Neuron (in vitro differentiated cells): ENCODE measurements around the gene SEMA6A.

ENCODE experiments used
- H2AFZ ChIP-seq: one replicate; pipeline ENCODE4 v1.6.1; 2013; ENCODE audit warnings: low read depth, mild to moderate bottlenecking, inconsistent platforms, low read length, moderate library complexity
- H3K27me3 ChIP-seq: one replicate; pipeline ENCODE4 v1.6.1; 2013; ENCODE audit warnings: low read length; ENCODE audit not compliant: insufficient read depth
- H3K36me3 ChIP-seq: one replicate; pipeline ENCODE4 v1.6.1; 2013; ENCODE audit warnings: low read length; ENCODE audit not compliant: insufficient read depth
- H3K4me1 ChIP-seq: one replicate; pipeline ENCODE4 v1.6.1; 2013; ENCODE audit warnings: low read length; ENCODE audit not compliant: insufficient read depth
- H3K4me3 ChIP-seq: 2 replicates; pipeline ENCODE4 v1.5.1; 2013; ENCODE audit warnings: mild to moderate bottlenecking, low read length, moderate library complexity
- H3K9me3 ChIP-seq: one replicate; pipeline ENCODE4 v1.6.1; 2013; ENCODE audit warnings: low read length

The SEMA6A gene

GRCh38 chr5:116466727-116467464 is 107.7 kb downstream of the SEMA6A start:
- Histone ChIP-seq H3K36me3 (peaks cover 47% of the 10 kb centered on the region), H3K4me1 (peaks cover 11% of the 10 kb centered on the region), H3K9me3 (peaks cover 6% of the 10 kb centered on the region), H3K4me3 (no peak overlapping the region), H3K27me3 (no peaks in the 10 kb centered on the region), H2AFZ (no peak overlapping the region)

- Histone ChIP-seq H3K9me3 (peaks cover 6% of the 10 kb centered on the region), H3K36me3 (peaks cover 40% of the 10 kb centered on the region), H3K4me1 (peaks cover 11% of the 10 kb centered on the region), H3K4me3 (no peak overlapping the region), H2AFZ (no peak overlapping the region), H3K27me3 (no peaks in the 10 kb centered on the region)
Measured at GRCh38 chr5:116465411-116465810, 109.2 kb downstream of the SEMA6A start.

GRCh38 chr5:116464144-116464708 is 110.4 kb downstream of the SEMA6A start:
- peaks cover 11% of the 10 kb centered on the region for H3K4me1 ChIP-seq
- no peaks in the 10 kb centered on the region for H3K27me3 ChIP-seq
- peaks cover 31% of the 10 kb centered on the region for H3K36me3 ChIP-seq
- H3K9me3 ChIP-seq = peaks cover 6% of the 10 kb centered on the region
- no peak overlapping the region for H2AFZ ChIP-seq
- H3K4me3 ChIP-seq = no peak overlapping the region

- Histone ChIP-seq H3K36me3 (peaks cover 19% of the 10 kb centered on the region), H3K4me1 (peaks cover 11% of the 10 kb centered on the region), H3K9me3 (no peaks in the 10 kb centered on the region), H2AFZ (no peak overlapping the region), H3K4me3 (no peak overlapping the region), H3K27me3 (no peaks in the 10 kb centered on the region)
Measured at GRCh38 chr5:116462500-116462899, 112.1 kb downstream of the SEMA6A start.

- H3K27me3 ChIP-seq = no peaks in the 10 kb centered on the region
- no peak overlapping the region for H3K4me3 ChIP-seq
- H2AFZ ChIP-seq = no peak overlapping the region
- peaks cover 7% of the 10 kb centered on the region for H3K36me3 ChIP-seq
- no peaks in the 10 kb centered on the region for H3K9me3 ChIP-seq
- H3K4me1 ChIP-seq = peaks cover 15% of the 10 kb centered on the region
Measured at GRCh38 chr5:116459301-116459700, 115.3 kb downstream of the SEMA6A start.

GRCh38 chr5:116457062-116457461 is 117.6 kb downstream of the SEMA6A start:
- peaks cover 17% of the 10 kb centered on the region for H3K4me1 ChIP-seq
- no peak overlapping the region for H2AFZ ChIP-seq
- no peak overlapping the region for H3K4me3 ChIP-seq
- no peaks in the 10 kb centered on the region for H3K9me3 ChIP-seq
- no peaks in the 10 kb centered on the region for H3K27me3 ChIP-seq
- H3K36me3 ChIP-seq = peaks cover 4% of the 10 kb centered on the region

GRCh38 chr5:116456036-116456435 is 118.6 kb downstream of the SEMA6A start:
- H3K27me3 ChIP-seq = no peaks in the 10 kb centered on the region
- no peak overlapping the region for H2AFZ ChIP-seq
- H3K4me1 ChIP-seq = peaks cover 17% of the 10 kb centered on the region
- peaks cover 4% of the 10 kb centered on the region for H3K36me3 ChIP-seq
- no peak overlapping the region for H3K4me3 ChIP-seq
- H3K9me3 ChIP-seq = no peaks in the 10 kb centered on the region

GRCh38 chr5:116455061-116455460 is 119.6 kb downstream of the SEMA6A start:
- Histone ChIP-seq H3K9me3 (no peaks in the 10 kb centered on the region), H3K4me1 (peaks cover 17% of the 10 kb centered on the region), H3K4me3 (no peak overlapping the region), H2AFZ (no peak overlapping the region), H3K36me3 (peaks cover 4% of the 10 kb centered on the region), H3K27me3 (no peaks in the 10 kb centered on the region)

GRCh38 chr5:116454417-116454927 is 120.2 kb downstream of the SEMA6A start:
- Histone ChIP-seq H2AFZ (no peak overlapping the region), H3K27me3 (no peaks in the 10 kb centered on the region), H3K9me3 (no peaks in the 10 kb centered on the region), H3K36me3 (peaks cover 4% of the 10 kb centered on the region), H3K4me1 (peaks cover 23% of the 10 kb centered on the region), H3K4me3 (no peak overlapping the region)

- H3K9me3 ChIP-seq = no peaks in the 10 kb centered on the region
- H3K4me3 ChIP-seq = no peak overlapping the region
- H3K4me1 ChIP-seq = peaks cover 28% of the 10 kb centered on the region
- no peaks in the 10 kb centered on the region for H3K27me3 ChIP-seq
- H3K36me3 ChIP-seq = peaks cover 4% of the 10 kb centered on the region
- no peak overlapping the region for H2AFZ ChIP-seq
Measured at GRCh38 chr5:116453988-116454411, 120.6 kb downstream of the SEMA6A start.

GRCh38 chr5:116452774-116453368 is 121.8 kb downstream of the SEMA6A start:
- H3K36me3 ChIP-seq = peaks cover 4% of the 10 kb centered on the region
- no peaks in the 10 kb centered on the region for H3K27me3 ChIP-seq
- H3K4me1 ChIP-seq = peaks cover 36% of the 10 kb centered on the region
- H3K9me3 ChIP-seq = no peaks in the 10 kb centered on the region
- H2AFZ ChIP-seq = no peak overlapping the region
- no peak overlapping the region for H3K4me3 ChIP-seq

GRCh38 chr5:116451905-116452450 is 122.6 kb downstream of the SEMA6A start:
- no peak overlapping the region for H2AFZ ChIP-seq
- peaks cover 36% of the 10 kb centered on the region for H3K4me1 ChIP-seq
- H3K9me3 ChIP-seq = peaks cover 5% of the 10 kb centered on the region
- H3K27me3 ChIP-seq = no peaks in the 10 kb centered on the region
- H3K36me3 ChIP-seq = peaks cover 11% of the 10 kb centered on the region
- H3K4me3 ChIP-seq = no peak overlapping the region

GRCh38 chr5:116451066-116451465 is 123.6 kb downstream of the SEMA6A start:
- Histone ChIP-seq H2AFZ (no peak overlapping the region), H3K4me1 (peaks cover 36% of the 10 kb centered on the region), H3K36me3 (peaks cover 18% of the 10 kb centered on the region), H3K4me3 (no peak overlapping the region), H3K27me3 (no peaks in the 10 kb centered on the region), H3K9me3 (peaks cover 6% of the 10 kb centered on the region)
